ENCODE data around the gene CHMP5. TPM values are rescaled to one million over a fixed set of nuclear protein-coding genes. Genes with fewer than 3 reads are reported as not detected.

CHMP5 gene
- total RNA-seq, 1 donor from 2014 or later = 84.9 TPM

DNA sequence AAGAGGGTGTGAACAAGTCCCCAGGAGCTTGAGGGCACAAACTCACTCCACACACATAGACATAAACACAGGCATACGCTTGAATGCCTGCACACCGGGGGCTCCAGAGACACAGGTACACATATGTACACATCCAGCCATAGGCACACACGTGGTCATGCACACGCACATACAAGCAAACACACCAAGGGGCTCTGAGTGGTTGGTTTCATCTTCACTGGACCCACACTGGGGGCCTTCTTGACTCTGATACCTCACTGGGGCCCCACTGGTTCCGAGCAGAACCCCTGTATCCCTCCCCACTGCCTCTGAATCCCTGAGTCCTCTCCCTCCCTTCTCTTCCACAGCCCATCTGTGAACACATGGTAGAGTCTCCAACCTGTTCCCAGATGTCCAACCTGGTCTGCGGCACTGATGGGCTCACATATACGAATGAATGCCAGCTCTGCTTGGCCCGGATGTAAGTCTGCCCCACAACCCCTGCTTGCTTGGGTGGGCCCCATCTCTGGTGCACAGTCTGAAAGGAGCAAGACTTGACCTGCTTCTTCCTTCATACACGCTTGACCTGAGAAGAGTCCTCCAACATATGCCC lies 18.5 kb upstream of the CHMP5 start:
- TF ChIP-seq, protein P1, sequence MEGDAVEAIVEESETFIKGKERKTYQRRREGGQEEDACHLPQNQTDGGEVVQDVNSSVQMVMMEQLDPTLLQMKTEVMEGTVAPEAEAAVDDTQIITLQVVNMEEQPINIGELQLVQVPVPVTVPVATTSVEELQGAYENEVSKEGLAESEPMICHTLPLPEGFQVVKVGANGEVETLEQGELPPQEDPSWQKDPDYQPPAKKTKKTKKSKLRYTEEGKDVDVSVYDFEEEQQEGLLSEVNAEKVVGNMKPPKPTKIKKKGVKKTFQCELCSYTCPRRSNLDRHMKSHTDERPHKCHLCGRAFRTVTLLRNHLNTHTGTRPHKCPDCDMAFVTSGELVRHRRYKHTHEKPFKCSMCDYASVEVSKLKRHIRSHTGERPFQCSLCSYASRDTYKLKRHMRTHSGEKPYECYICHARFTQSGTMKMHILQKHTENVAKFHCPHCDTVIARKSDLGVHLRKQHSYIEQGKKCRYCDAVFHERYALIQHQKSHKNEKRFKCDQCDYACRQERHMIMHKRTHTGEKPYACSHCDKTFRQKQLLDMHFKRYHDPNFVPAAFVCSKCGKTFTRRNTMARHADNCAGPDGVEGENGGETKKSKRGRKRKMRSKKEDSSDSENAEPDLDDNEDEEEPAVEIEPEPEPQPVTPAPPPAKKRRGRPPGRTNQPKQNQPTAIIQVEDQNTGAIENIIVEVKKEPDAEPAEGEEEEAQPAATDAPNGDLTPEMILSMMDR (IDR thresholded peaks at IDR 0.05; ENCODE audit: insufficient read depth, low read length, poor library complexity, severe bottlenecking) = no peak
- DNase-seq (ENCODE audit: low read depth) = no peak
- H3K27me3 ChIP-seq (ENCODE audit: control insufficient read depth, insufficient read depth, low read length) = no peaks in the 10 kb centered on the region
- no peak overlapping the region for H3K4me3 ChIP-seq (ENCODE audit: low read depth, low read length)
- H3K36me3 ChIP-seq (ENCODE audit: control insufficient read depth, insufficient read depth, low read length) = no peaks in the 10 kb centered on the region

DNA sequence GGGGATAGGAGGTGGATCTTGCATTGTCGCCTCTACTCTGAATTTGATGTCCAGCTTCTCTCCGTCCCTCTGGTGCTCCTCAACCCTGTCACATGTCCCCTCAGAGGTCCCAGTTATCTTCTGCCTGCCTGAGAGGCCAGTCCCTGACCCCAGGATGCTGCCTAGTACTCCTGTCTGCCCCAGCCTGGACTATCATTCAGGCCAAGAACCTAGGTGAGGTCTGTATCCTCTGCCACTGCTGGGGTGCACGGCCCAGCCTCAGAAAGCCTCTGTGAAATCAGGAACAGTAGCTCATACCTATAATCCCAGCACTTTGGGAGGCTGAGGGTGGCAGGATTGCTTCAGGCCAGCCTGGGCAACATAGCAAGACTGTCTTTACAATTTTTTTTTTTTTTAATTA lies 16.2 kb upstream of the CHMP5 start:
- Histone ChIP-seq H3K4me3 (ENCODE audit: low read depth, low read length) (no peak overlapping the region), H3K27me3 (ENCODE audit: control insufficient read depth, insufficient read depth, low read length) (no peaks in the 10 kb centered on the region), H3K36me3 (ENCODE audit: control insufficient read depth, insufficient read depth, low read length) (no peaks in the 10 kb centered on the region)
- TF ChIP-seq, protein P1 (IDR thresholded peaks at IDR 0.05; ENCODE audit: insufficient read depth, low read length, poor library complexity, severe bottlenecking) = no peak
- DNase-seq (ENCODE audit: low read depth) = no peak

DNA sequence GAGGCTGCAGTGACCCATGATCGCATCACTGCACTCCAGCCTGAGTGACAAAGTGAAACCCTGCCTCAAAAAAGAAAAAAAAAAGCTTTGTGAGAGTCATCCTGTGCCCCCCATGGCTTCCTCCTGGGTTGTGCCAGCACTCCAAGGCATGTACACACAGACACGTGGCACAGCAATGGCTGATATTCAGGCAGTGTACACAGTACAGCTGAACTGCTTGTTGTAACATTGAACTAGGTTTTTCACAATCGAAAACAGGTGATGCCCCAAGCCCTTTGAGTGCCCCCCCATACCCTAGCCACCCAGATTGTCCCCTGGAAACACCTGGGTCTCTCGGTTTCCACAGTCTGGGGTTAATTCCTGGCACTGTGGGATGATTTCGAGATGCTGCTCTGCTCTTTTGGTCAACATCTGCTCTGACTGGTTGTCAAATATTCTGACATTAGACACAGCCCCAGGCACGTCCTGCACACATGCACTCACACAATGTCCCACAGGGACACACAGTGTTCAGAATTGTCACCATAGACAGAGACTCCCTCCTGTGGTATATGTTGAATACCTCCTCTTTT lies 15.7 kb upstream of the CHMP5 start:
- no peak for DNase-seq (ENCODE audit: low read depth)

DNA sequence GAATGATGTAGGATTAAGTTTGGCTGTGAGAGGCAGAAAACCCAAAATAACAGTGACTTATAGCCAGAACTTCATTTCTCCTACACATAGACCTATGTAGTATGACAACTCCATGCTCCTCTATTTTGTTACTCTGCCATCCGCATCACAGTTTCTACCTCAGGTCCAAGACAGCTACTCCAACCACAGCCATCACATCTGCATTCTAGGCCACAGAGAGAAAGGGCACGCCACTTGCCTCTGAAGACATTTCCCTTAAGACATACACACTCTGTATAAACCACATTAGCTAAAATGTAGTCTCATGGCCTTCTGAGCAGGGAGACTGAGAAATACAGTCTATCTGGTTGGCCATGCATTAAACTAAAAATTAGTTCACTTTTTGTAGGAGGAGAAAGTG lies 14.9 kb upstream of the CHMP5 start:
- H3K36me3 ChIP-seq (ENCODE audit: control insufficient read depth, insufficient read depth, low read length) = peaks cover 2% of the 10 kb centered on the region
- TF ChIP-seq, protein P1 (IDR thresholded peaks at IDR 0.05; ENCODE audit: insufficient read depth, low read length, poor library complexity, severe bottlenecking) = no peak
- no peaks in the 10 kb centered on the region for H3K27me3 ChIP-seq (ENCODE audit: control insufficient read depth, insufficient read depth, low read length)
- no peak for DNase-seq (ENCODE audit: low read depth)
- no peak overlapping the region for H3K4me3 ChIP-seq (ENCODE audit: low read depth, low read length)

More for the DNA sequence above, 15.7 kb upstream of the CHMP5 start:
- H3K36me3 ChIP-seq (ENCODE audit: control insufficient read depth, insufficient read depth, low read length) = peaks cover under 1% of the 10 kb centered on the region
- no peaks in the 10 kb centered on the region for H3K27me3 ChIP-seq (ENCODE audit: control insufficient read depth, insufficient read depth, low read length)
- no peak overlapping the region for H3K4me3 ChIP-seq (ENCODE audit: low read depth, low read length)
- TF ChIP-seq, protein P1 (IDR thresholded peaks at IDR 0.05; ENCODE audit: insufficient read depth, low read length, poor library complexity, severe bottlenecking) = no peak

DNA sequence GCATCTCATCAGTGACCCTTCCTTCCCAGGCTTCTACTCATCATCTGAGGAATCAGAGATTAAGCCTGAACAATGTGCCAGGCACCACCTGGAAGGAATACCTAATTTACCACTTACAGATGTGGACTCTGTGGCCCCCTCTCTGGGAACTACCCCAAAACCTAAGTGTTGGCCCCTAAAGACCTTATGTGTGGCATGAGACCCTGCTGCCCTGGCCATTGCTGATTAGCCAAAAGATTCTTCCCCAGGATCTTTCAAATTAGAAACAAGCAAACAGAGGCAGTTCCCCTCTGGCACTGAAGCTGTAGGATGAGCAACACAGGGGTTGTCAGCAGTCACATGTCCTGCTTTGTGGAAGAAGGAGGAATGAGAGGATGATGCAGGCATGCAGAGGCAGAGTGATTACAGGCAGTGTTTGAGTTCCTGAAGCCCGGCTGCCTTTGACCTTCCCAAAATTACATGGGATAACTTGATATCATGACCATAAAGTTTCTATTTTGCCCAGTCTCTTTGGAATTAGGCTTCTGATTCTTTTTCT lies 14.3 kb upstream of the CHMP5 start:
- TF ChIP-seq, protein P1 (IDR thresholded peaks at IDR 0.05; ENCODE audit: insufficient read depth, low read length, poor library complexity, severe bottlenecking) = no peak
- Histone ChIP-seq H3K27me3 (ENCODE audit: control insufficient read depth, insufficient read depth, low read length) (no peaks in the 10 kb centered on the region), H3K36me3 (ENCODE audit: control insufficient read depth, insufficient read depth, low read length) (peaks cover 4% of the 10 kb centered on the region), H3K4me3 (ENCODE audit: low read depth, low read length) (no peak overlapping the region)
- DNase-seq (ENCODE audit: low read depth) = no peak

Measured in kidney epithelial cell (primary cell).